Measurements from ENCODE around the gene PRKAR2A.
"Not testable (repeated sequence)": the region's sequence is repeated elsewhere in the genome, so short reads cannot be mapped to it uniquely, and the experiment has no call there.

DNA sequence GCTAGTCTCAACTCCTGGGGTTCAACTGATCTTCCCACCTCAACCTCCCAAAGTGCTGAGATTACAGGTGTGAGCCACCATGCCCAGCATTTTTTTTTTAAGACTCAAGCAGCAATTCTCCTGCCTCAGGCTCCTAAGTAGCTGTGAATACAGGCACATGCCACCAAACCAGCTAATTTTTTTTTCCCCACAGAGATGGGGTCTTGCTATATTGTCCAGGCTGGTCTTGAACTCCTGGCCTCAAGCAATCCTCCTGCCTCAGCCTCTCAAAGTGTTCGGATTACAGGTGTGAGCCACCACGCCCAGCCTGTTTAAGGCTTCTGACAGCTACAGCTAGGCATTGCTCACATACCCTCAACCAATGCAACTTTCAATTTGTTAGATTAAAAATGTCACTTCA, 54.2 kb downstream of the PRKAR2A start:
- TF ChIP-seq, protein P1, sequence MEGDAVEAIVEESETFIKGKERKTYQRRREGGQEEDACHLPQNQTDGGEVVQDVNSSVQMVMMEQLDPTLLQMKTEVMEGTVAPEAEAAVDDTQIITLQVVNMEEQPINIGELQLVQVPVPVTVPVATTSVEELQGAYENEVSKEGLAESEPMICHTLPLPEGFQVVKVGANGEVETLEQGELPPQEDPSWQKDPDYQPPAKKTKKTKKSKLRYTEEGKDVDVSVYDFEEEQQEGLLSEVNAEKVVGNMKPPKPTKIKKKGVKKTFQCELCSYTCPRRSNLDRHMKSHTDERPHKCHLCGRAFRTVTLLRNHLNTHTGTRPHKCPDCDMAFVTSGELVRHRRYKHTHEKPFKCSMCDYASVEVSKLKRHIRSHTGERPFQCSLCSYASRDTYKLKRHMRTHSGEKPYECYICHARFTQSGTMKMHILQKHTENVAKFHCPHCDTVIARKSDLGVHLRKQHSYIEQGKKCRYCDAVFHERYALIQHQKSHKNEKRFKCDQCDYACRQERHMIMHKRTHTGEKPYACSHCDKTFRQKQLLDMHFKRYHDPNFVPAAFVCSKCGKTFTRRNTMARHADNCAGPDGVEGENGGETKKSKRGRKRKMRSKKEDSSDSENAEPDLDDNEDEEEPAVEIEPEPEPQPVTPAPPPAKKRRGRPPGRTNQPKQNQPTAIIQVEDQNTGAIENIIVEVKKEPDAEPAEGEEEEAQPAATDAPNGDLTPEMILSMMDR (IDR thresholded peaks at IDR 0.05 in 2 of 3, conservative IDR thresholded peaks at IDR 0.05 in 1 of 3; ENCODE audit: control insufficient read depth in 2 of 3, extremely low read depth in 1 of 3, insufficient read depth in 1 of 3, low read depth in 3 of 3, low read length in 3 of 3) = not testable (repeated sequence)
- TF ChIP-seq BHLHE40 (IDR thresholded peaks at IDR 0.05; ENCODE audit: borderline replicate concordance in 1 of 2, low read depth in 2 of 2, low read length in 1 of 2); FOXM1 (IDR thresholded peaks at IDR 0.05; ENCODE audit: low read depth, low read length); FOS (IDR thresholded peaks at IDR 0.05; ENCODE audit: borderline replicate concordance, extremely low read depth, insufficient read length); CEBPB (IDR thresholded peaks at IDR 0.05; ENCODE audit: borderline replicate concordance in 1 of 2, low read depth in 2 of 2, low read length in 2 of 2); MTA3 (IDR thresholded peaks at IDR 0.05; ENCODE audit: borderline replicate concordance, low read length); SMAD1 (IDR thresholded peaks at IDR 0.05; ENCODE audit: low read depth, partially characterized antibody): not testable (repeated sequence)
